GM19467 (cell line): ENCODE measurements around the gene CSMD2.

Source experiments
- ATAC-seq: cut with Tn5 transposase; IDR thresholded peaks from one replicate; pipeline ENCODE4 v1.9.1; 2021; ENCODE audit warnings: mild to moderate bottlenecking, moderate library complexity; ENCODE audit not compliant: unreplicated experiment

The CSMD2 gene

GRCh38 chr1:34007760-34008159, 157.3 kb downstream of the CSMD2 start:
- ATAC-seq: no peak

- no peak for ATAC-seq
These were observed 159.7 kb downstream of the CSMD2 start for GRCh38 chr1:34005309-34005708.

GRCh38 chr1:34002810-34003209, 162.2 kb downstream of the CSMD2 start:
- no peak for ATAC-seq

GRCh38 chr1:33997127-33998036, 167.6 kb downstream of the CSMD2 start:
- no peak for ATAC-seq

- no peak for ATAC-seq
These were observed 168.7 kb downstream of the CSMD2 start for GRCh38 chr1:33996281-33996680.

- no peak for ATAC-seq
These were observed 171.7 kb downstream of the CSMD2 start for GRCh38 chr1:33993301-33993700.

- no peak for ATAC-seq
These were observed 174.7 kb downstream of the CSMD2 start for GRCh38 chr1:33990281-33990680.

- ATAC-seq: no peak
These were observed 176.9 kb downstream of the CSMD2 start for GRCh38 chr1:33988161-33988560.

- ATAC-seq: no peak
These were observed 178.5 kb downstream of the CSMD2 start for GRCh38 chr1:33986390-33987095.

- ATAC-seq: no peak
These were observed 179.4 kb downstream of the CSMD2 start for GRCh38 chr1:33985656-33986055.

GRCh38 chr1:33984906-33985565, 180.0 kb downstream of the CSMD2 start:
- ATAC-seq: no peak

GRCh38 chr1:33982419-33982818, 182.6 kb downstream of the CSMD2 start:
- ATAC-seq: no peak

- ATAC-seq: no peak
These were observed 185.7 kb downstream of the CSMD2 start for GRCh38 chr1:33979341-33979740.

- ATAC-seq: no peak
These were observed 189.1 kb downstream of the CSMD2 start for GRCh38 chr1:33975961-33976360.

- ATAC-seq: no peak
These were observed 191.1 kb downstream of the CSMD2 start for GRCh38 chr1:33973799-33974545.

- ATAC-seq: no peak
These were observed 192.2 kb downstream of the CSMD2 start for GRCh38 chr1:33972676-33973395.

- ATAC-seq: no peak
These were observed 193.1 kb downstream of the CSMD2 start for GRCh38 chr1:33971913-33972312.

- no peak for ATAC-seq
These were observed 193.9 kb downstream of the CSMD2 start for GRCh38 chr1:33971018-33971710.

- ATAC-seq: no peak
These were observed 194.7 kb downstream of the CSMD2 start for GRCh38 chr1:33970148-33970825.
